Sigmoid colon (tissue), 4 donors: ENCODE results near the gene COL17A1.

ENCODE experiments used
- CTCF ChIP-seq, 4 experiments: fragments of 450-650 bp in 3 of 4; fragments of 200-600 bp in 1 of 4; IDR thresholded peaks; one replicate each; pipeline ENCODE4 v1.5.1; 2016 to 2019; ENCODE audit warnings: antibody characterized with exemption in 4 of 4, mild to moderate bottlenecking in 3 of 4, moderate library complexity in 2 of 4
- EP300 ChIP-seq, 4 donors: sonication (generic); formaldehyde crosslinking; IDR thresholded peaks; one replicate each; pipeline ENCODE4 v1.6.1; 2017; ENCODE audit warnings: antibody characterized with exemption in 4 of 4
- POLR2A ChIP-seq, 2 donors: fragments of 450-650 bp; IDR thresholded peaks; one replicate each; pipeline ENCODE4 v1.6.1; 2016; ENCODE audit warnings: antibody characterized with exemption in 2 of 2, mild to moderate bottlenecking in 2 of 2, moderate library complexity in 2 of 2
- POLR2AphosphoS5 ChIP-seq, 4 donors: sonication (generic); formaldehyde crosslinking; IDR thresholded peaks; one replicate each; pipeline ENCODE4 v1.6.1; 2017; ENCODE audit warnings: antibody characterized with exemption in 4 of 4

- TF ChIP-seq POLR2AphosphoS5 (IDR thresholded peaks at IDR 0.05) = no peak
- no peak for TF ChIP-seq EP300 (IDR thresholded peaks at IDR 0.05)
- no peak for TF ChIP-seq CTCF (IDR thresholded peaks at IDR 0.05)
- TF ChIP-seq POLR2A (IDR thresholded peaks at IDR 0.05) = no peak
Observed at GRCh38 chr10:104013489-104013888, 72.2 kb downstream of the COL17A1 start.
